ENCODE measurements around the gene SERPINE3. TPM values are rescaled to one million over a fixed set of nuclear protein-coding genes. Genes with fewer than 3 reads are reported as not detected.

Gene SERPINE3
- total and polyA plus RNA-seq, 4 donors, result 0.63 TPM; not detected in 3

- TF ChIP-seq CTCF (IDR thresholded peaks at IDR 0.05; ENCODE audit: low read depth, low read length, missing input control), result no peak
These were observed 27.5 kb upstream of the SERPINE3 start (continued) for GRCh38 chr13:51311957-51312520.

- Histone ChIP-seq H3K9me3 (ENCODE audit: control insufficient read depth in 4 of 4, low read length in 3 of 4) (no peaks in the 10 kb centered on the region), H3K36me3 (ENCODE audit: control insufficient read depth in 4 of 4, insufficient read depth in 3 of 4, low read depth in 1 of 4, low read length in 3 of 4) (no peaks in the 10 kb centered on the region), H3K4me3 (ENCODE audit: low read depth in 1 of 3, low read length in 3 of 3) (no peak overlapping the region), H3K27ac (ENCODE audit: low read depth in 1 of 2, low read length in 2 of 2) (no peak overlapping the region), H3K9ac (ENCODE audit: low read depth in 1 of 2, low read length in 2 of 2) (no peak overlapping the region), H3K27me3 (ENCODE audit: control insufficient read depth in 4 of 4, insufficient read depth in 4 of 4, low read length in 3 of 4) (no peaks in the 10 kb centered on the region), H3K4me1 (ENCODE audit: control insufficient read depth in 4 of 4, insufficient read depth in 4 of 4, low read length in 3 of 4) (no peaks in the 10 kb centered on the region)
- WGBS, result 85% methylated on average over 1 of the region's 1 CpG
- TF ChIP-seq FOXA1 (IDR thresholded peaks at IDR 0.05) (no peak), TAF1 (conservative IDR thresholded peaks at IDR 0.05) (no peak), MAX (IDR thresholded peaks at IDR 0.05) (no peak), HNF4G (IDR thresholded peaks at IDR 0.05) (no peak), ATF3 (IDR thresholded peaks at IDR 0.05) (no peak), YY1 (IDR thresholded peaks at IDR 0.05) (no peak), EGR1 (IDR thresholded peaks at IDR 0.05; ENCODE audit: low read depth in 2 of 2) (no peak), REST (IDR thresholded peaks at IDR 0.05) (no peak), ZBTB33 (IDR thresholded peaks at IDR 0.05) (no peak), RAD21 (IDR thresholded peaks at IDR 0.05) (no peak), JUND (IDR thresholded peaks at IDR 0.05) (no peak), GABPA (IDR thresholded peaks at IDR 0.05 in 1 of 2, conservative IDR thresholded peaks at IDR 0.05 in 1 of 2) (no peak), FOXA2 (IDR thresholded peaks at IDR 0.05) (no peak)
- no peak for DNase-seq (ENCODE audit: low spot score)
These were observed 25.9 kb upstream of the SERPINE3 start for GRCh38 chr13:51313619-51314018.
